GM18526 (cell line): ENCODE results near the gene APBA1.

Experiments
- POLR2A ChIP-seq: IDR thresholded peaks from 3 replicates; pipeline ENCODE4 v1.6.1; 2011; ENCODE audit not compliant: insufficient read length; ENCODE audit errors: extremely low read depth

APBA1 gene

DNA sequence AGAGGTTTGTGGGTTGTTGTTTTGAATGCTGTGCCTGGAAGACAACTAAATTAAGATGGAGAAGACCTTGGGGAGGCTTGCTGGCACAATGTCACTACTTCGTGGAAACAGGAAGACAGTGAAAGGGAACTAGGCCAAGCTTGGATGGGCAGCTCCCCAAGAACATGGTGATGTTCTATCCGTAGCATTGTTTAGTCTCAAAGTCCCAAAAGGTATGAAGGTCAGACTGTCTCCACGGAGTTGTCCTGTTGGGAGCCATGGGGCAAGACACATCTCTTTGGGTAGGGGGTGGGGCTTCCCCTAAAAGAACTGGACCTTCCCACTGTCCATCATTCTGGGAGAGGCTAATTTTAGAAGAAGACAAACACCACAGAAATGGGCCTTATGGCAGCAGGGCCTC lies 206.7 kb downstream of the APBA1 start:
- no peak for TF ChIP-seq POLR2A

GRCh38 chr9:69463497-69464068 lies 208.6 kb downstream of the APBA1 start:
- no peak for TF ChIP-seq POLR2A

DNA sequence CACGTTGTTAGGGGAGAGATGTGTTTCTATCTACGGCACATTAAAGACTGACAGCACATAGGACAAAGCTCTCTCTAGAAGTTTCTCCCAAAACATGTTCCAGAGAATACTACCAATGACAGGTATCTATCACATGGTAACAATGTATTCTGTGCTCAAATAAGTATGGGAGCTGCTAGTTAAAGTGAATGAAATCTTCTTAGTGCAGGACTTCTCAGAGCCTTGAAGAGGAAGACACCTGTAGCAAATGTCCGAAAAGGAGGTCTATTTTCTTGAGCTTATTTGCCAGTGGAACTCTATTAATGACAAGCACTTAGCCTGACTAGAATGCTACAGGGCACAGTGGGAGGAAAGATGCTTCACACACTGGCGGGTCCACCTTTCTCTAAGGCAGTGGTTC lies 209.8 kb downstream of the APBA1 start:
- TF ChIP-seq POLR2A, result no peak

DNA sequence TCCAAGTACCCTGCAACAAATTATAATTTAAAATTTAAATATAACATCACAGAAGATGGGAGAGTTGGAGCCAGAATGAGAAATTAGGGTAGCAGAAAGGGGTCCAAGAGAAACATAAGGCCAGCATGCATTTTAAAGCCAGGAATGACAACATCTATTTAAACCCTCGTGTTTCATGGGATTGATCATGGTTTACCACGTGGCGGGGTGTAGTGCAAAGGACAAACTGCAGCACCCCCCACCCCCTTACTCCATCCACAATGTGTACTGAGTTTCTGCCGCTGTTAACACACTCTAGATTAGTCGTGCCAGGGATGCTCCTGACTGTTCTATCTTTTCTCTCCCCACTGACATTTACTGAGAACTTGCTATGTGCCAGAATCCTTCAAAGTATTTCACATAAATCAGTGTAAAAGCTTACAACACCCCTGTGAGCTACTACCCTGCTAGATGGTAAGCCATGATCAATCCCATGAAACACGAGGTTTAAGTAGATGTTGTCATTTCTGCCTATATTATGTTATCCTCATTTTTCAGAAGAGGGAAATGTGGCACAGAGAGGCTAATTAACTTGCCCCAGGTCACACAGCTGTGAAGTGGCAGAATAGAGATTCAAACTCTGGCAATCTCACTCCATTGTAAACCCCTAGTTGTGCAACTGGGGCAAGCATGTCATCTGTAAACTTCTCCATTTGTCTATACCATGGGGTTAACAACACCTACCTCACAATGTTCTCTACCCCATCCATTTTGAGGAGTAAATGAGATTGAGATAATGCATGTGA lies 210.9 kb downstream of the APBA1 start:
- no peak for TF ChIP-seq POLR2A

- no peak for TF ChIP-seq POLR2A
Observed at GRCh38 chr9:69460012-69460411, 212.2 kb downstream of the APBA1 start.

DNA sequence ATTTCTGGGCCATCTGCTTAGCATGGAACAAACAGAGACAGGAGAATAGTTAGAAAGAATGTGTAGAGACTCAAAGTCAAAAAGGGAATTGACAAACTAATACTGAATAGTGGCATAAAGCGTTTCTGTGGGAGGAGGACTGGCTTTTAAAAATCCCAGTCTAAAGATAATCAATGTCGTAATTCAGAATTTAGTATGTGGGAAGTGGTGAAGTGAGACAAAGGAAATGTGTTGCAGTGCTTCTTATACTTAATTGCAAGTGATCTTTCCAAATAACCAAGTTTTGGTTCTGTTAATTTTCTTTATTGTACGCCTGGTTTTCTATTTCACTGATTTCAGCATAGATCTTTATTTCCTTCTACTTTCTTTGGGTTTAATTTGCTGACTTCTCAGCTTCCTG lies 214.0 kb downstream of the APBA1 start:
- TF ChIP-seq POLR2A, result no peak

DNA sequence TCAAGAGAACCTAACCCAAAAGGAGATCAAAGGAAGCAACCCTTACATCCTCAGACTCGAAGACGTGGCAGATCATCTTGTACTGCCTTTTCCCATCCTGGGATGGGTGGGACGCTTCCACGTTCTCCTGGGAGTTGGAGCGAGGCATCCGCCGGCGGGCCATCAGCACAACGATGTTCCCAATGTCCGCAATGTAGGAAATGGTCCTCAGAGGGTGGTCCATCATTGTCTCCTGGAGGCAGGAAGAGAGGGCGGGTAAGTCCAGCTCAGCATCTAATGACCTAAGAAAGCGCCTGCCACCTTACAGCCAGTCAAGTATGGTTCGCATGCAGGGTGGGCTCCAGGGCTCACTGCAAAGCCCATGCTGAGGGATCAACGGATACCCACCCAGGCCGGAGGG lies 216.0 kb downstream of the APBA1 start:
- TF ChIP-seq POLR2A, result no peak

DNA sequence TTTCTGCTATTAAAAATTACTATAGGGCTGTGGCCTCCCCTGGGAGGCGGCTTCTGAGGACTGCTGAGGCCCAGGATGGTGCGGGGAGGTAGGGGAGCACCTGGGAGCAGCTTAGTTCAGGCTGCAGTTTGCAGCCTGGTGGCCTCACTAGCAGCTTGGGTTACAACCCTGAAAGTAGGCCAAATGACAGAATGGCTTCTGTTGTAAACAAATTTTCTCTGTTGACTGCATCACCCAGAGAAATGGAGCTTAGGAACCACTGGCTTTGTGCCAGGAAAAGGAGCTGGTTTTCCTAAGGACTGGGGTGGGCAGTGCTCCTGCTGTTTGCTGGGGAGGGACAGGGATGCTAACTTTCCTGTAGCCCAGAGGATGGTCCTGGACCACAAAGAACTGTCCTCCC lies 216.9 kb downstream of the APBA1 start:
- no peak for TF ChIP-seq POLR2A

DNA sequence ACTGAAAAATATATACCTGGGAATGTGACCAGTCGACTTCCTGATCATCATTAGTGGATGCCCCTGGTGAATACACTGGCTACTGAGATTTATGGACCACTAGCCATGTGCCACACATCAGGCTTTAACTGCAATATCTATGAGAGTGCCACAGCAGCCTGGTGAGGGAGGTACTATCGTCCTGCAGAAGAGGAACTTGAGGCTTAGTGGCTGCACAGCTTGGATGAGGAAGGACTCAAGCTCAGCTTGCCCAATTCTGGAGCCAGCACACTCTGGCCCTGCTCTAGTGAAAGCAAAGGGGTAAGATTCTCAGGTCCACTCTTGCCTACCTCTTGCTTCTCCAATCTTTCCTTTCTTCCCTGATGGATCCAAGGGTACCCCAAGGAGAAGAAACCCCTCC lies 217.8 kb downstream of the APBA1 start:
- no peak for TF ChIP-seq POLR2A

DNA sequence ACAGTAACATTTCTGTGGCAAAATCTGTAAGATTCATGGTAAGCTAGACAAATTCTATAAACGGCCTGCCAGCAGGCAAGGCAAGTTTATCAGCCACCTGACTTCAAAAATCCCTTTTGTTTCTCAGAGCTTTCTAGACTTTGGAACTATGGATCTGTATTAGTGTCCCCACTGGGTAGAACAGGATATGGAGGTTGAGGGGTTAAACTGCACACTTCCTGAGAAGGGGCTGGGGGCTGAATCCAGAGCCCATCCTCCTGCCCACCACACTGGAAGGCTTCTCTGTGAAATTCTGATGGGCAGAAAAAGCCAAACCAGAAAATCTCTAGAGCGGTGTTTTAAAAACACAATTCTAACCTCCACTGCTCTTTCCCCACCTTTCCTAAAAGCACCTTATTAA lies 218.4 kb downstream of the APBA1 start:
- no peak for TF ChIP-seq POLR2A

GRCh38 chr9:69452110-69452782 lies 219.9 kb downstream of the APBA1 start:
- TF ChIP-seq POLR2A, result no peak

DNA sequence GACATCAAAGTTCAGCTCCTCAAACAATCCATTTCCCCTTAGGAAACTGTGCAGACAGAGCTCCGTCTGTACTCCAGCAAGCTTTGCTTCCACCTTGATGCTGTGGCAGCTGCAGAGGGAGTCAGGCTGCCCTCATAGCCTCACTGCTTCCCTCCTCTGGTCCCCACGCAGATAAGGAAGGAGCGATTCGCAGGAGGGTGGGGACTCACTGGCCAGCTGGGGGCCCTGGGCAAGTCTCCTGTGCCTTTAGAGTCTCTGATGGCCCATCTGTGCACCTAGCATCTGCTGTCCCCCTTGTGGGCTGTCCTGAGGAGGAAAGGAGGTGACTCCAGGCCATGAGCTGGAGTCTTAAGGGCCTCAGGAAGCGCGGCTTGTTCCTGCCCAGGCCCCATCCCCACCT lies 225.7 kb downstream of the APBA1 start:
- no peak for TF ChIP-seq POLR2A

DNA sequence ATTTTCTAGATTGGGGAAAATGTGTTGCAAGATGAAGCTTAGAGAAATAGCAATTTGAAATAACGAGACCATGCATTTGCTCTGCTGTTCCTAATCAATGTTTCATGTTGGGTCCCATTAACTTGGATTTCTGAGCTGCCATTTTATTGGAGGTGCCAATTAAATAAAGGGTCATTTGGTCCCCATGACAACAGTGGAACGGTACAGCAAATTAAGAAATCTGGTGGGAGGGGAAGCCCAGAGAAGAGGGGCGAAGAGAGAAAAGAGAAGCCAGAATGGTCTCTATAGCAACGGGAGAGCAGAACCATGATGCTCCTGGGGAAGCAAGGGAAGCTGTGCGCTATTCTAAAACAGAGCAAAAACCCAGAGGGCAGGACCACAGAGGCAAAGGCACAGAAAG lies 226.9 kb downstream of the APBA1 start:
- TF ChIP-seq POLR2A, result no peak

DNA sequence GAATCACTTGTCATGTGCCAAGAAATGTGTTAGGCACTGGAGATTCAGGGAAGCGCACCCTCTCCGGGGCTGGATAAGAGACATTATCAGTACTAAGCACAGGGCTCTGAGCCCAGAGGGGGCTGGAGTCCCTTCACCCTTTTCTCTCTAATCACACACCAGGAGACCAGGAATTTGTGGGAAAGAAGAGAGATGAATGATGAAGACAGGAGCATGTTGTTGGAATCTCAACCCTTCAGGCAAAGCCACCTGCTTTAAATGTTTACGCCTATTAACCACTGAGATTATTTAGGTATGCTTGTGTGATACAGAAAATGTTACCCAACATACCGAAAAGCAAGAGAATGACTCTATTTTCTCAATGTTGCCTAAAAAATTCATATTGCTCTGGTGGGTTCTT lies 227.4 kb downstream of the APBA1 start:
- no peak for TF ChIP-seq POLR2A

DNA sequence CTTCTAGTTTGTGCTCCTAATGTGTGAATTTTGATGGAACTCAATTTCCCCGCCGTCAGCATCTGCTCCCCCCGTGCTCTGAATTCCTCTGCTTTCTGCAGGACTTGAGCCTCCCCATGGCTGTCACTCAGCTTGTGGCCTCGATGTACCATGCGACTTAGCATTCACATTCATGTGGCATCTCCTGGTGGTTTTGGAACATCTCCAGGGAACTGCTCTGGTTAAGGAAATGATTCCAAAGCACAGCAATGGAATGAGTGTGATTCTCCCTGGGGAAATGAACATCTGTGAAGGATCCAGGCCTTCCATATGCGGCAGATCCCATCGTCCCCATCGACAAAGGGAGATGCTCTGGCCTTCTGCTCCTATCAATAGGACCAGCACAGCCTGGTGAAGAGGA lies 228.2 kb downstream of the APBA1 start:
- TF ChIP-seq POLR2A, result no peak

DNA sequence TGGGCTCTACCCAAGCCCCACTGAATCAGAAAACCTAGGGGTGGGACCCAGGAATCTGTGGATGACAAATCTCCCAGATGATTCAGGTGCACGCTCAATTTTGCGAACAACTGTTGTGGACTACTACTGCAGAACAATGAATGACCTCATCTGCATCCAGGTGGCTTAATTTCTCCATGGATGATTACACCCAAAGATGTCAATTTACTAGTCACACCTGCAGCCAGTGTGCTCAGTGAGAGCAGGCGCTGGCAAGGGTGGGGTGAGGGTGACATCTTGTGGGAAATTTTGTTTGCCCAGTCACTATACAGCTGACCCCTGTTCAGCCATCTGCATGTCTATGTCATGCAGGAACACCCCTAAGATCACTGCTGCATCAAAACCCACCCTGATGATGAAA lies 229.0 kb downstream of the APBA1 start:
- TF ChIP-seq POLR2A, result no peak
